IMR-90 (cell line): ENCODE data around the gene DUS4L.

Experiments
- BHLHE40 ChIP-seq: fragments of 150-350 bp; IDR thresholded peaks from 2 replicates; pipeline ENCODE4 v1.6.1; 2016; ENCODE audit warnings: mild to moderate bottlenecking, low read depth, low read length
- CTCF ChIP-seq: conservative IDR thresholded peaks from 2 replicates; pipeline ENCODE4 v1.5.1; 2012; ENCODE audit warnings: mild to moderate bottlenecking, low read depth, low read length, improper control_type of control experiment
- ELK1 ChIP-seq: fragments of 150-350 bp; IDR thresholded peaks from 2 replicates; pipeline ENCODE4 v1.6.1; 2016; ENCODE audit warnings: low read depth, mild to moderate bottlenecking, low read length, moderate library complexity, borderline replicate concordance
- FOS ChIP-seq: fragments of 150-350 bp; IDR thresholded peaks from 2 replicates; pipeline ENCODE4 v1.6.1; 2016; ENCODE audit warnings: low read depth, low read length
- MAZ ChIP-seq: IDR thresholded peaks from 2 replicates; pipeline ENCODE4 v1.6.1; 2012; ENCODE audit warnings: low read depth, mild to moderate bottlenecking, low read length, improper control_type of control experiment, moderate library complexity, borderline replicate concordance
- MXI1 ChIP-seq: IDR thresholded peaks from 2 replicates; pipeline ENCODE4 v1.6.1; 2012; ENCODE audit warnings: low read depth, mild to moderate bottlenecking, low read length, moderate library complexity, borderline replicate concordance
- NFE2L2 ChIP-seq: fragments of 150-350 bp; IDR thresholded peaks from 2 replicates; pipeline ENCODE4 v1.6.1; 2016; ENCODE audit warnings: low read depth, mild to moderate bottlenecking, low read length
- POLR2A ChIP-seq: IDR thresholded peaks from 2 replicates; pipeline ENCODE4 v1.6.1; 2012; ENCODE audit warnings: mild to moderate bottlenecking, low read depth, low read length
- RAD21 ChIP-seq: IDR thresholded peaks from 2 replicates; pipeline ENCODE4 v1.6.1; 2012; ENCODE audit warnings: low read length, improper control_type of control experiment
- RCOR1 ChIP-seq: IDR thresholded peaks from 2 replicates; pipeline ENCODE4 v1.6.1; 2012; ENCODE audit warnings: mild to moderate bottlenecking, low read length, improper control_type of control experiment; ENCODE audit not compliant: insufficient replicate concordance
- SMC3 ChIP-seq: fragments of 150-350 bp; IDR thresholded peaks from 2 replicates; pipeline ENCODE4 v1.6.1; 2016; ENCODE audit warnings: low read depth, mild to moderate bottlenecking, antibody characterized with exemption, low read length, moderate library complexity
- TF ChIP-seq, protein P1 (sequence below): fragments of 150-350 bp; IDR thresholded peaks from 2 replicates; pipeline ENCODE4 v1.6.1; 2017; ENCODE audit warnings: mild to moderate bottlenecking, antibody characterized with exemption, low read length, low read depth

DNA sequence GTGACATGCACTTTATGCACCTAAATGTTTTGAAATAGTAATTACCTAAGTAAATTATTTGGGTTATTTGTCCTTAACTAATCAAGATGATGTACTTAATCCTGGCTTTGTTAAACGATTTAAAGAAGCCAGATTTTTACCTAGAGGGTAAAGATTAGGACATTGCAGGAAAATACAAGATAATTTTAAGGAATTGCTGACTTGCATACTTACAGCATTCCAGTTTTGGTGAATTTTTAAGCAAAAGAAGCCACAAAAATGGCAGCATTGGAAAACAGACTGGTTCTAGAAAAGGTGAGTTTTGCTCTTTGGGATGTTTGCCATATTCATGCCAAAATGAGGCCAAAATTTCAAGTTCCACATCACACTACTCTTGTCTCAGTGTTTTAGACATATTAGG is 49.7 kb downstream of the DUS4L start:
- no peak for TF ChIP-seq CTCF
- TF ChIP-seq POLR2A = no peak
- no peak for TF ChIP-seq FOS
- TF ChIP-seq ELK1 = no peak
- TF ChIP-seq, protein P1, sequence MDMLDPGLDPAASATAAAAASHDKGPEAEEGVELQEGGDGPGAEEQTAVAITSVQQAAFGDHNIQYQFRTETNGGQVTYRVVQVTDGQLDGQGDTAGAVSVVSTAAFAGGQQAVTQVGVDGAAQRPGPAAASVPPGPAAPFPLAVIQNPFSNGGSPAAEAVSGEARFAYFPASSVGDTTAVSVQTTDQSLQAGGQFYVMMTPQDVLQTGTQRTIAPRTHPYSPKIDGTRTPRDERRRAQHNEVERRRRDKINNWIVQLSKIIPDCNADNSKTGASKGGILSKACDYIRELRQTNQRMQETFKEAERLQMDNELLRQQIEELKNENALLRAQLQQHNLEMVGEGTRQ = no peak
- no peak for TF ChIP-seq SMC3
- no peak for TF ChIP-seq NFE2L2
- no peak for TF ChIP-seq RCOR1
- no peak for TF ChIP-seq MAZ
- TF ChIP-seq MXI1 = no peak
- TF ChIP-seq BHLHE40 = no peak
- no peak for TF ChIP-seq RAD21
